Erythroblast (primary cell): ENCODE results near the gene LHX2.
"Not testable (repeated sequence)": the region's sequence is repeated elsewhere in the genome, so short reads cannot be mapped to it uniquely, and the experiment has no call there.

Experiments used
- GATA1 ChIP-seq: IDR thresholded peaks from 2 replicates; pipeline ENCODE4 v1.6.1; 2011; ENCODE audit warnings: low read depth, mild to moderate bottlenecking, control low read depth, low read length, moderate library complexity
- POLR2A ChIP-seq: IDR thresholded peaks from 2 replicates; pipeline ENCODE4 v1.6.1; 2011; ENCODE audit warnings: mild to moderate bottlenecking, low read length

GRCh38 chr9:123976579-123976978, 35.0 kb upstream of the LHX2 start:
- not testable (repeated sequence) for TF ChIP-seq POLR2A, GATA1
